Measurements from ENCODE around the gene LRRFIP1.

LRRFIP1 gene

DNA sequence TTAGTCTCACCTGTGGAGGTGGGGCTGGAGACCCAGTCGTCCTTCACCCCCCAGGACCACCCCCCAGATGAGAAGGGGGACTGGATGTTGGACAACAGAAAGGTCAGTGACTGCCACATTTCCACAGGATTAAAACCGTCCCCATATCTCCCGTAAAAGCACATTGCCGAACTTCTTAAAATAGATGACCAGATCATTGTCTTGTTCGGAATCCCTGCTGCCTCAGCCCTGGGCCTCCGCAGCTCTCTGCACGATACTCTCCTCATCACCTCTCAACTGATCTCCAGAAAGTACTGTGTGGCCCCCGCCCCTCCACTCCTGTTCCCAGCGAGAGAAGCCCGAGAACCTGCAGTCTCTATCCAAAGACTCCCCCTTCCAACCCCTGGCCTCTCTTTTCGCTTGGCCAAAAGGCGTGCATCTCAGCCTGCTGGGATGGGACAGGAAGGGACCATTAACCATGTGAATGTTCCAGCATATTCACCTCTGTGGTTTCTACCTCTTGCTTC lies 13.2 kb downstream of the LRRFIP1 start:
- no peak for DNase-seq (ENCODE audit: low read depth, low spot score)

DNA sequence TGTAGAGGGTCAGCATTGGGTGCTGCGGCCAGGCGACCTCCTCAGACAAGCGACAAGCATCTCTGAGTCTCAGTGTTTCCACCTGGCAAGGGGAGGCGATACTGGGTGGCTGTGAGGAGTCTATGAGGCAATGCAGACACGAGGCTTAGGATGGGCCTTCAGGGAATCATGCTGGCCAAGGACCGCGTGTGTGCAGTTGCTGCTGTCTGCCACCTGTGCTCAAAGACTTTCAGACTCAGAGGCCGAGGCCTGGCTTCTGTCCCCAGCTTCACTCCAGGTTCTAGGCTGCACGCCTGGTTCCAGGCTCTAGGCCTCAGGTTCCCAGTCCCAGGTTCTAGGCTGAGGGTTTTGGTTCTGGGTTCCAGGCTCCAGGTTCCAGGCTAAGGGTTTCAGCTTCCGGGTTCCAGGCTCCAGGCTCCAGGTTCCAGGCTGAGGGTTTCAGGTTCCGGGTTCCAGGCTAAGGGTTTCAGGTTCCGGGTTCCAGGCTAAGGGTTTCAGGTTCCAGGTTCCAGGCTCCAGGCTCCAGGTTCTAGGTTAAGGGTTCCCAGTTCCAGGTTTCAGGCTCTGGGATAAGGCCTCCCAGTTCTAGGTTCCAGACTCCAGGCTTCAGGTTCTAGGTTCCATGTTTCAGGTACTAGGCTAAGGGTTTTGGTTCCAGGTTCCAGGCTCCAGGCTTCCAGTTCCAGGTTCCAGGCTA lies 14.8 kb downstream of the LRRFIP1 start:
- DNase-seq (ENCODE audit: low read depth, low spot score) = no peak

GRCh38 chr2:237643066-237643465 lies 15.7 kb downstream of the LRRFIP1 start:
- DNase-seq (ENCODE audit: low read depth, low spot score) = no peak

- no peak for DNase-seq (ENCODE audit: low read depth, low spot score)
Measured at GRCh38 chr2:237643582-237644380, 16.4 kb downstream of the LRRFIP1 start.

GRCh38 chr2:237644381-237644703 lies 17.0 kb downstream of the LRRFIP1 start:
- no peak for DNase-seq (ENCODE audit: low read depth, low spot score)

- DNase-seq (ENCODE audit: low read depth, low spot score) = no peak
Measured at GRCh38 chr2:237645261-237645660, 17.9 kb downstream of the LRRFIP1 start.

DNA sequence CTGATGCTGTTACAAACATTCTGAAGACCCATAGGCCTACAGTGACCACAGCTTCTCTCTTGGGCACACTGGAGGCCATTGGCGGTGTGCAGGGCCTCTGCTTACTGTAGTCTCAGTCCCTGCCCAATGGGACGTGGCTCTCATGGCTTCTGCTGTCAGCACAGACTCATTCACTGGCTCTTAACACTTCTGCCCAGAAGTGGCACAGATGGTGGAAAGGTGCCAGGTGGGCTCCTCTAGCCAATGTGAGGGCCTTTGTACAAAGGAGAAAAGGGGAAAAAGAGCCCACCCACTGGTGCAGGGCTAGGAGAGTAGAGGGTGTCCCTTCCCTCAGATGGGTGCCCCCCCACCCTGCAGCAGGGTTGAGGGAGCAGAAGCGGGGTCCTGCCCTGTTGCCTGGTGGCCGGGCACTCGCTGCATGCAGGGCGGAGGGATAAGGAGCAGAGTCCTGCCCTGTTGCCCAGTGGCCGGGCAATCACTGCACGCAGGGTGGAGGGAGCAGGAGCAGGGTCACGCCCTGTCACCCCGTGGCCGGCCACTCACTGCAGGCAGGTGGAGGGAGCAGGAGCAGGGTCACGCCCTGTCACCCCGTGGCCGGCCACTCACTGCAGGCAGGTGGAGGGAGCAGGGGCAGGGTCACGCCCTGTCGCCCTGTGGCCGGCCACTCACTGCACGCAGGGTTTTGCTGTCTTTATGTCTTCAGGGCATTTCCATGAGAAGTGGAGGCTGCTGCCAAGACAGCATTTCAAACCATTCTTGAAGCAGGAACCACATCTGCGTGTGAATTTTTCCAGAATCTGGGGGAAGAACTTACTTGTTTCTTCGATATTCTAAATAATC lies 20.0 kb downstream of the LRRFIP1 start:
- no peak for DNase-seq (ENCODE audit: low read depth, low spot score)

- DNase-seq (ENCODE audit: low read depth, low spot score) = no peak
Measured at GRCh38 chr2:237648016-237648381, 20.6 kb downstream of the LRRFIP1 start.

GRCh38 chr2:237649541-237650454 lies 22.4 kb downstream of the LRRFIP1 start:
- no peak for DNase-seq (ENCODE audit: low read depth, low spot score)

DNA sequence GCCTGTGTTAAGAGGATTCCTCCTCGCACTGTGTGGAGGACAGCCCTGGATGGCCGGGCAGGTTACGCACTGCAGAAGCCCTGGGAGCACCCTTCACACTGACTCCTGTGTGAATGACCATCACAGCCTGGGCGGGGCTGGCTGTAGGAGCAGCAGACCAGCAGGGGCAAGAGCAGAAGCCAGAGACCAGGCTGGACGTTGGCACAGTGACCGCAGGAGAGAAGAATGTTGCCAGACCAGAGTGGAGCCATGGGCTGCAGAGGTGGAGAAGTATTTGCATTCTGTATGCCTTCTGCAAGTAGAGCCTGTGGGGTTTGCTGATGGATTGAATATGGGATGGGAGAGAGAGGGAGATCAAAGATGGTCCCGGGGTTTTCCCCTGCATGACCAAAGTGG lies 23.1 kb downstream of the LRRFIP1 start:
- DNase-seq (ENCODE audit: low read depth, low spot score) = peak; percentile 33

- no peak for DNase-seq (ENCODE audit: low read depth, low spot score)
Measured at GRCh38 chr2:237651761-237652160, 24.4 kb downstream of the LRRFIP1 start.

DNA sequence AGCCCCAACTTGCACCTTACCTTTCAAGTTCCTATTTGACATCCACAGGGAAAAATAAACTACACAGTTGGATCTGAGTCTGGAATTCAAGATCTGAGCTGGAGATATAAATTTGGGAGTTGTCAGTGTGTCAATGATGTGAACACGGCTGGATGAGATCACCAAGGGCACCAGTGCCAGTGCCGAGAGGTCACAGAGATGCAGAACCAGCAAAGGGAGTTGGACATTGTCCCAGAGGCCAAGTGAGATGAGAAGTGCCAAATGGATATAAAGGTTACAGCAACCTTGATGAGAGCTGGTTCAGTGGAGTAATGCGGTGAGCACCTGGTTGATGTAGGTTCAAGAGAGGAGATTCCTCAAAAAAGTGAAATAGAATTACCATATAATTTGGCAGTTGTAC lies 24.8 kb downstream of the LRRFIP1 start:
- DNase-seq (ENCODE audit: low read depth, low spot score) = no peak

GRCh38 chr2:237652854-237653253 lies 25.5 kb downstream of the LRRFIP1 start:
- no peak for DNase-seq (ENCODE audit: low read depth, low spot score)

GRCh38 chr2:237653776-237654558 lies 26.6 kb downstream of the LRRFIP1 start:
- no peak for DNase-seq (ENCODE audit: low read depth, low spot score)

DNA sequence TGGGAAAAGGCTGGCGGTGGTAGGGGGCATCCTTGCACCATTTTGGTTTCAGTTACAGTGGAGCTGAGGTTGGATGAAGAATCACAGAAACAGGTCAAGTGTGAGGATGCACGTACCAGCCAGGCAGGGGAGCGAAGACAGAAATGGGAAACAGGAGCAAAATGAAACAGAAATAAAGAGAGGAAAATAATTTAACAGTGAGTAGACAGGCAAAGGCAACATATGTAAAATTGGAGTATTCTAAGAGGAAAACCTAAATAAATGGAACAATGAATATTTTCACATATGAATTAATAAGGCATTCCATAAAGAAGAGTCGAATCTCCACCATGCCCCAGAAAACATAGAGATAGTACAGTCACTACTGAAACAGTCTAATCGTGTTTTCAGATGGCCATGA lies 29.7 kb downstream of the LRRFIP1 start:
- no peak for DNase-seq (ENCODE audit: low read depth, low spot score)

DNA sequence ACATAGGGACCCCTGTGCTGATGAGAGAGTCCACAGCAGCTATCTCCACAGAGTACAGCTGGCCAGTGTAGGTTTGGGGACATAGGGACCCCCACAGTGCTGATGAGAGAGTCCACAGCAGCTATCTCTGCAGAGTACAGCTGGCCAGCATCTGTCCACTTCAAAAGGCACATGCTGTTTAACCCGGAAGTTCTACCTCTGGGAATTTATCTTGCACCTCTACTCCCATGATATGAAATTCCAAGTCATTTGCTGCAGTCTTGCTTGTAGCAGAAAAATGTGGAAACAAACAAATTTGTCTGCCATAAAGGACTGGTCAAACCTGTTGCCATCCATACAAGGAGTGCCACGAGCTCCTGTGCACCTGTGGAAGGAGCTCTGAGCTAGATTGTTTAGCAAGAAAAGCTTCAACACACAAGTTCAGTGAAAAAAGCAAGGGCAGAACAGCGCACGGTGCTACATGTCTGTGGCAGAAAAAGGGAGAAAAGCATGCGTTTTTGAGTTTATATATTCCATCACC lies 33.1 kb downstream of the LRRFIP1 start:
- DNase-seq (ENCODE audit: low read depth, low spot score) = no peak

DNA sequence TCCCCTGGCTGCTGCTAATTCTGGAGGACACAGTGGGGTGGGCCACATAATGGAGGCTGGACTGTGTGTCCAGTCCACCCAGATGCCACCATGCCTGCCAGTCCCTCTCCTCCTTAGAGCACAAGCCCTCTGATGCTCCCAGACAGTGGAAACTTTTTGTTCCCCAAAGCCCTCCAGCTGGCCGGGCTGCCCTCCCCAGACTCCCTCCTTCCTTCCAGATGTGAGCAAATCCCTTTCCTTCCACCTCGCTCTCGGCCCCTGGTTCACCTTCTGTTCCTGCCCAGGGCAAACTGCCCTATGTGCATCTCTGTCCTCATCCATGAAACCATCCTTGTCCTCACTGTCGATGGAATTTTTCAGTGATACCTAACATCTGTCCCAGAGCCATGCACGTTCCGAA lies 33.9 kb downstream of the LRRFIP1 start:
- no peak for DNase-seq (ENCODE audit: low read depth, low spot score)

- no peak for DNase-seq (ENCODE audit: low read depth, low spot score)
Measured at GRCh38 chr2:237661799-237662328, 34.5 kb downstream of the LRRFIP1 start.

- DNase-seq (ENCODE audit: low read depth, low spot score) = peak; percentile 97
Measured at GRCh38 chr2:237662671-237663093, 35.3 kb downstream of the LRRFIP1 start.

Data from ELF-1 (cell line).